ENCODE measurements around the gene THBS3. TPM values are rescaled to one million over a fixed set of nuclear protein-coding genes. Genes with fewer than 3 reads are reported as not detected.
A peak's percentile ranks its signal among the peaks of the same experiment; 100 is the strongest.

THBS3 gene
- total RNA-seq, 2 experiments from 2014 or later, result 11.1 to 28.7 TPM

GRCh38 chr1:155253797-155254196 lies 46.1 kb upstream of the THBS3 start:
- DNase-seq (ENCODE audit: low spot score), result no peak
- no peaks in the 10 kb centered on the region for H3K9me2 ChIP-seq (ENCODE audit: insufficient read depth, low read length)
- CTCF ChIA-PET (ENCODE audit: unreplicated experiment), result no interaction called here
- H3K36me3 ChIP-seq (ENCODE audit: insufficient read depth, low read length), result peaks cover 26% of the 10 kb centered on the region
- BruUV-seq (replicated peaks), result no TSS peak
- no peaks in the 10 kb centered on the region for H4K20me1 ChIP-seq (ENCODE audit: insufficient read depth, low read length)
- H3K79me2 ChIP-seq (ENCODE audit: insufficient read depth, low read depth, low read length), result no peaks in the 10 kb centered on the region
- intact Hi-C loops (cut with micrococcal nuclease; ENCODE audit: unreplicated experiment), result loop anchor here (1.0 kb wide), 1 partner anchor 54 kb away; no protein-coding TSS in a partner anchor
- POLR2A ChIA-PET, result no interaction called here
- peak overlapping the region; percentile 77 for H3K4me3 ChIP-seq (ENCODE audit: low read depth, low read length, poor library complexity, severe bottlenecking)
- peaks cover 32% of the 10 kb centered on the region for H3K4me1 ChIP-seq (ENCODE audit: insufficient read depth, low read length, poor library complexity, severe bottlenecking)
- no peak overlapping the region for H2AFZ ChIP-seq (ENCODE audit: low read length)
- TF ChIP-seq CTCF (conservative IDR thresholded peaks at IDR 0.05; ENCODE audit: low read length), result no peak
- peak overlapping the region; percentile 20 for H3K27ac ChIP-seq (ENCODE audit: low read depth, low read length, poor library complexity, severe bottlenecking)
- no peaks in the 10 kb centered on the region for H3K9me3 ChIP-seq (ENCODE audit: low read length)
- peak overlapping the region; percentile 95 for H3K4me2 ChIP-seq (ENCODE audit: low read length)

- no peaks in the 10 kb centered on the region for H3K9me3 ChIP-seq (ENCODE audit: low read length)
- no peak overlapping the region for H2AFZ ChIP-seq (ENCODE audit: low read length)
- DNase-seq (ENCODE audit: low spot score), result no peak
- CTCF ChIA-PET (ENCODE audit: unreplicated experiment), result no interaction called here
- no peaks in the 10 kb centered on the region for H3K79me2 ChIP-seq (ENCODE audit: insufficient read depth, low read depth, low read length)
- BruUV-seq (replicated peaks), result no TSS peak
- H3K4me1 ChIP-seq (ENCODE audit: insufficient read depth, low read length, poor library complexity, severe bottlenecking), result peaks cover 32% of the 10 kb centered on the region
- H3K4me2 ChIP-seq (ENCODE audit: low read length), result peak overlapping the region; percentile 95
- no peak overlapping the region for H3K27ac ChIP-seq (ENCODE audit: low read depth, low read length, poor library complexity, severe bottlenecking)
- H3K36me3 ChIP-seq (ENCODE audit: insufficient read depth, low read length), result peaks cover 21% of the 10 kb centered on the region; the same call in 1 of the 2 replicates
- POLR2A ChIA-PET, result interaction anchor here (0.7 kb wide), 1 partner anchor 14 kb away, joined by 4 read pairs; no protein-coding TSS in a partner anchor
- peak overlapping the region; percentile 77 for H3K4me3 ChIP-seq (ENCODE audit: low read depth, low read length, poor library complexity, severe bottlenecking)
- H4K20me1 ChIP-seq (ENCODE audit: insufficient read depth, low read length), result no peaks in the 10 kb centered on the region
- no peak for TF ChIP-seq EZH2phosphoT487 (IDR thresholded peaks at IDR 0.05; ENCODE audit: borderline replicate concordance, low read depth, low read length)
- TF ChIP-seq CTCF (conservative IDR thresholded peaks at IDR 0.05; ENCODE audit: low read length), result peak; percentile 24; the same call in 1 of the 2 replicates
- intact Hi-C loops (cut with micrococcal nuclease; ENCODE audit: unreplicated experiment), result no loop called here
- no peaks in the 10 kb centered on the region for H3K9me2 ChIP-seq (ENCODE audit: insufficient read depth, low read length)
These were observed 45.5 kb upstream of the THBS3 start for GRCh38 chr1:155253208-155253607.

GRCh38 chr1:155251566-155251965 lies 43.9 kb upstream of the THBS3 start:
- CTCF ChIA-PET (ENCODE audit: unreplicated experiment), result interaction anchor here (0.5 to 2.0 kb wide), 9 partner anchors 9 to 353 kb away, joined by 3 to 10 read pairs (median 4); partner anchors contain the start of genes FDPS and SCAMP3
- Histone ChIP-seq H3K9me3 (ENCODE audit: low read length) (no peaks in the 10 kb centered on the region), H3K79me2 (ENCODE audit: insufficient read depth, low read depth, low read length) (no peaks in the 10 kb centered on the region), H3K4me1 (ENCODE audit: insufficient read depth, low read length, poor library complexity, severe bottlenecking) (peaks cover 32% of the 10 kb centered on the region), H3K27ac (ENCODE audit: low read depth, low read length, poor library complexity, severe bottlenecking) (no peak overlapping the region), H2AFZ (ENCODE audit: low read length) (no peak overlapping the region), H3K4me2 (ENCODE audit: low read length) (no peak overlapping the region), H3K9me2 (ENCODE audit: insufficient read depth, low read length) (no peaks in the 10 kb centered on the region), H4K20me1 (ENCODE audit: insufficient read depth, low read length) (no peaks in the 10 kb centered on the region), H3K36me3 (ENCODE audit: insufficient read depth, low read length) (peaks cover 15% of the 10 kb centered on the region; the same call in 1 of the 2 replicates), H3K4me3 (ENCODE audit: low read depth, low read length, poor library complexity, severe bottlenecking) (no peak overlapping the region)
- BruUV-seq (replicated peaks), result no TSS peak
- no peak for TF ChIP-seq EZH2phosphoT487 (IDR thresholded peaks at IDR 0.05; ENCODE audit: borderline replicate concordance, low read depth, low read length)
- no peak for TF ChIP-seq CTCF (conservative IDR thresholded peaks at IDR 0.05; ENCODE audit: low read length)
- intact Hi-C loops (cut with micrococcal nuclease; ENCODE audit: unreplicated experiment), result loop anchor here (2.0 kb wide), 1 partner anchor 253 kb away; no protein-coding TSS in a partner anchor
- DNase-seq (ENCODE audit: low spot score), result no peak
- POLR2A ChIA-PET, result interaction anchor here (2.4 kb wide), 1 partner anchor 57 kb away, joined by 7 read pairs; the partner anchor contains the start of gene FDPS
